Breast epithelium (tissue), 4 donors: Measurements from ENCODE around the gene CMA1. TPM values are rescaled to one million over a fixed set of nuclear protein-coding genes. Genes with fewer than 3 reads are reported as not detected.
A peak's percentile ranks its signal among the peaks of the same experiment; 100 is the strongest.
"Not testable (repeated sequence)": the region's sequence is repeated elsewhere in the genome, so short reads cannot be mapped to it uniquely, and the experiment has no call there.

ENCODE experiments used
- DNase-seq, 2 donors: peaks; one replicate each; pipeline ENCODE4 v3.0.0-alpha.2; 2019; ENCODE audit warnings: low spot score in 2 of 2
- H3K27ac ChIP-seq, 2 donors: fragments of 200-600 bp; sonication (generic) in 1 of 2; one replicate each; pipeline ENCODE4 v1.5.1; 2016 to 2019; ENCODE audit warnings: mild to moderate bottlenecking in 1 of 2
- H3K27me3 ChIP-seq, 2 donors: fragments of 200-600 bp; sonication (generic) in 1 of 2; one replicate each; pipeline versions ENCODE4 v1.5.1 to v1.6.0; 2017 to 2019; ENCODE audit warnings: control low read depth in 1 of 2, mild to moderate bottlenecking in 1 of 2
- H3K36me3 ChIP-seq: fragments of 200-600 bp; one replicate; pipeline ENCODE4 v1.5.1; 2019
- H3K4me1 ChIP-seq, 2 donors: fragments of 200-600 bp; sonication (generic); one replicate each; pipeline ENCODE4 v1.5.1; 2016 to 2019; ENCODE audit warnings: control low read depth in 1 of 2
- H3K4me3 ChIP-seq, 3 donors: fragments of 200-600 bp; sonication (generic); 1 replicate in 2 of 3; 2 replicates in 1 of 3; pipeline ENCODE4 v1.5.1; 2016 to 2019; ENCODE audit warnings: mild to moderate bottlenecking in 3 of 3, moderate library complexity in 2 of 3
- H3K9me3 ChIP-seq, 2 donors: fragments of 200-600 bp; sonication (generic) in 1 of 2; one replicate each; pipeline ENCODE4 v1.5.1; 2016 to 2019; ENCODE audit warnings: control low read depth in 1 of 2
- POLR2A ChIP-seq: fragments of 450-650 bp; IDR thresholded peaks from one replicate; pipeline ENCODE4 v1.6.1; 2016; ENCODE audit warnings: antibody characterized with exemption, mild to moderate bottlenecking, moderate library complexity
- POLR2AphosphoS5 ChIP-seq, 3 donors: sonication (generic); formaldehyde crosslinking; IDR thresholded peaks; one replicate each; pipeline ENCODE4 v1.6.1; 2017; ENCODE audit warnings: antibody characterized with exemption in 3 of 3
- intact Hi-C: fragments of 100-400 bp; cut with DNase I; formaldehyde crosslinking; loops from one replicate; pipeline ENCODE4 v1.15.1; 2023; ENCODE audit warnings: low total_unique reads
- total RNA-seq, 3 donors: library from RNA; depleted of rRNA; stranded (reverse); fragments of >200 nt; gene quantifications; one replicate each; pipeline ENCODE4 v1.1.0, GENCODE V29; 2016
- TF ChIP-seq, protein P1 (sequence below), 3 donors: fragments of 450-650 bp; IDR thresholded peaks; one replicate each; pipeline ENCODE4 v1.5.1; 2016 to 2017; ENCODE audit warnings: antibody characterized with exemption in 3 of 3, mild to moderate bottlenecking in 3 of 3, moderate library complexity in 3 of 3

The CMA1 gene, protein sequence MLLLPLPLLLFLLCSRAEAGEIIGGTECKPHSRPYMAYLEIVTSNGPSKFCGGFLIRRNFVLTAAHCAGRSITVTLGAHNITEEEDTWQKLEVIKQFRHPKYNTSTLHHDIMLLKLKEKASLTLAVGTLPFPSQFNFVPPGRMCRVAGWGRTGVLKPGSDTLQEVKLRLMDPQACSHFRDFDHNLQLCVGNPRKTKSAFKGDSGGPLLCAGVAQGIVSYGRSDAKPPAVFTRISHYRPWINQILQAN
- 1 to 10 TPM in 1 of 3 donors, under 1 TPM in 1, not detected in 1; 0.66 to 7.2 TPM for total RNA-seq

DNA sequence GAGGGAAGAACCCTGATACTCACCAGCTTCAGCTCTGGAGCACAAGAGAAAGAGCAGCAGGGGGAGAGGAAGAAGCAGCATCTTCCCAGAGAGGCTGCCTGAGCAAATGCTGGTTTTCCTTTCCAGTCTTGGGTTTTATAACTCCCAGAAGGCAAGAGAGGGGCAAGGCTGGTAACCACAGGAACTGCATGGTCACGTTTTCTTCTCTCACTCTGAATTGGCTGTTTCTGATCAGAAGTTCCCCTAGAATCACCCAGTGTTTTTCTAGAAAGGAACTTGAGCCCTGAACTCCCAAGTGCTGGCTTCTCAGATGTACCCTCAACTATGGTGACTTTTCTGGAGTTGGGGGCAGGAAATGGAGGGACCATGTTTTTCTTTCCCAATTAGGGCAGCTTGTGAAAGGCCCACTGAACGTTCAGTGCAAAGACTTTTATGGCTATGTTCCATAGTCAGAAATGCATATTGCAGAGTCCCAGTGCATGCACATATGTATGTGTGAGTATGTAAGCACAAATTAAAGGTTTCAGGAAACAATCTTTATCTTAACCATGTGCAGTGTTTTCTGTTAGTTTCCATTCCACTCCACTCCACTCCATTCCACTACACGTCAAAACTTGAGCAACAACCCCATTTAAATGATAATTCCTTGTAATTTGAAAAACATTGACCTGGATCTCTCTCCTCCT lies at the start of gene CMA1:
Gene CMA1, minus strand, starts transcription at position 111 of the 686 bp plus-strand sequence. Its CDS starts 30 bp downstream, at position 81.
- Histone ChIP-seq H3K4me3 (no peak within 1 kb of the TSS), H3K9me3 (no peaks in the 10 kb centered on the region), H3K36me3 (no peaks in the 10 kb centered on the region), H3K27ac (no peak within 1 kb of the TSS), H3K4me1 (no peaks in the 10 kb centered on the region), H3K27me3 (no peaks in the 10 kb centered on the region)
- DNase-seq: no peak
- TF ChIP-seq, protein P1, sequence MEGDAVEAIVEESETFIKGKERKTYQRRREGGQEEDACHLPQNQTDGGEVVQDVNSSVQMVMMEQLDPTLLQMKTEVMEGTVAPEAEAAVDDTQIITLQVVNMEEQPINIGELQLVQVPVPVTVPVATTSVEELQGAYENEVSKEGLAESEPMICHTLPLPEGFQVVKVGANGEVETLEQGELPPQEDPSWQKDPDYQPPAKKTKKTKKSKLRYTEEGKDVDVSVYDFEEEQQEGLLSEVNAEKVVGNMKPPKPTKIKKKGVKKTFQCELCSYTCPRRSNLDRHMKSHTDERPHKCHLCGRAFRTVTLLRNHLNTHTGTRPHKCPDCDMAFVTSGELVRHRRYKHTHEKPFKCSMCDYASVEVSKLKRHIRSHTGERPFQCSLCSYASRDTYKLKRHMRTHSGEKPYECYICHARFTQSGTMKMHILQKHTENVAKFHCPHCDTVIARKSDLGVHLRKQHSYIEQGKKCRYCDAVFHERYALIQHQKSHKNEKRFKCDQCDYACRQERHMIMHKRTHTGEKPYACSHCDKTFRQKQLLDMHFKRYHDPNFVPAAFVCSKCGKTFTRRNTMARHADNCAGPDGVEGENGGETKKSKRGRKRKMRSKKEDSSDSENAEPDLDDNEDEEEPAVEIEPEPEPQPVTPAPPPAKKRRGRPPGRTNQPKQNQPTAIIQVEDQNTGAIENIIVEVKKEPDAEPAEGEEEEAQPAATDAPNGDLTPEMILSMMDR (IDR thresholded peaks at IDR 0.05): no peak
- TF ChIP-seq POLR2A (no peak), POLR2AphosphoS5 (IDR thresholded peaks at IDR 0.05) (no peak)
- intact Hi-C loops: no loop called here

DNA sequence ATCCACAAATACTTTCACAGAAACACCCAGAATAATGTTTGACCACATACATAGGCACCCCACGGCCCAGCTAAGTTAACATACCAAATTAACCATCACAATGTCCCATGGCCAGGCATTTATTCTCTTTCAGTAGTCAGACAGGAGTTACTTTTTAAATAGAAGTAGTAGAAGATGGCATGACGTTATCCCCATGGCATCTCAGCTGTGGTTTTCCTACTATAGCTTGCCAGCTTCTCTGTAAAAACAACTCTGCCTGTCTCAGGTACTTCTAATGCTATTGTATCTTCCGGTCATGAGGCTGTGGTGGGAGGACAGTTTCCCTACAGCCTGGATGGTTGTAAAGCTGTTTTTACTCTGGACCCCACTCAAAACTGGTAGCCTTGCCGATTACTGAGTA lies 48.7 kb upstream of the CMA1 start:
- no peaks in the 10 kb centered on the region for H3K27me3 ChIP-seq
- no peaks in the 10 kb centered on the region for H3K4me1 ChIP-seq
- H3K27ac ChIP-seq: peak overlapping the region; percentile 57 to 79
- no peaks in the 10 kb centered on the region for H3K9me3 ChIP-seq
- intact Hi-C loops: no loop called here
- H3K36me3 ChIP-seq: no peaks in the 10 kb centered on the region
- peak in 1 of 2 donors; percentile 64 for DNase-seq
- no peak overlapping the region for H3K4me3 ChIP-seq
- TF ChIP-seq, protein P1 (IDR thresholded peaks at IDR 0.05): no peak
- TF ChIP-seq POLR2A: no peak
- no peak for TF ChIP-seq POLR2AphosphoS5 (IDR thresholded peaks at IDR 0.05)

DNA sequence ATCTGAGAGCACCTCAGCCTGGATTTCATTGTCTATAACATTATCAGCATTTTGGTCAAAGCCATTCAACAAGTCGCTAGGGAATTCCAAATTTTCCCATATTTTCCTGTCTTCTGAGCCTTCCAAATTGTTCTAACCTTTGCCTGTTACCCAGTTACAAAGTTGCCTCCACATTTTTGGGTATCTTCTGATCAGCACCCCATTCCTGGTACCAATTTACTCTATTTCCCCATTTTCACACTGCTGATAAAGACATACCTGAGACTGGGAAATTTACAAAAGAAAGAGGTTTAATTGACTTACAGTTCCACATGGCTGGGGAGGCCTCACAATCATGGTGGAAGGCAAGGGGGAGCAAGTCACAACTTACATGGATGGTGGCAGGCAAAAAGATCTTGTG lies 41.0 kb upstream of the CMA1 start:
- H3K36me3 ChIP-seq, DNase-seq, H3K4me1 ChIP-seq, H3K27ac ChIP-seq, H3K27me3 ChIP-seq, H3K4me3 ChIP-seq, intact Hi-C loops: not testable (repeated sequence)
- H3K9me3 ChIP-seq: peaks cover 0 to 27% of the 10 kb centered on the region in 2 donors

DNA sequence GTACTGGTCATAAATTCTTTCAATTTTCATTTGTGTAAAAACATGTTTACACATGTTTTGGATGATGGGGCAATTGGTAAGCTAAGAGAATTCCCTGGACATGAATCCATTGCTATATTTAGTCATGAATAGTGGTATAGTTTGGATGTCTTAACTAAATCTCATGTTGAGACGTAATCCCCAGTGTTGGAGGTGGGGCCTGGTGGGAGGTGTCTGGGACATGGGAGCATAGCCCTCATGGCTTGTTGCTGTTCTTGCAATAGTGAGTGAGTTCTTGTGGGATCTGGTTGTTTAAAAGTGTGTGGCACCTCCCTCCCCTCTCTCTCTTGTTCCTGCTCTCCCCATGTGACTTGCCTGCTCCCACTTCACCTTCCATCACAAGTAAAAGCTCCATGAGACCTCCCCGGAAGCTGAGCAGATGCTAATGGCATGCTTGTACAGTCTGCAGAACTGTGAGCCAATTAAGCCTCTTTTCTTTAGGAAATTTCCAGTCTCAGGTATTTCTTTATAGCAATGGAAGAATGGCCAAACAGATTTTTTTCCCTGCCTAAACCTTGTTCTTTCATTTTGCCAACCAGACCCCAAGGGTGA lies 34.4 kb upstream of the CMA1 start:
- Histone ChIP-seq H3K36me3 (no peaks in the 10 kb centered on the region), H3K4me1 (no peaks in the 10 kb centered on the region), H3K9me3 (peaks cover 6 to 17% of the 10 kb centered on the region in 2 donors), H3K4me3 (no peak overlapping the region), H3K27me3 (no peaks in the 10 kb centered on the region), H3K27ac (no peak overlapping the region)
- no peak for DNase-seq
- TF ChIP-seq POLR2AphosphoS5 (IDR thresholded peaks at IDR 0.05): no peak
- TF ChIP-seq, protein P1 (IDR thresholded peaks at IDR 0.05): no peak
- TF ChIP-seq POLR2A: no peak
- intact Hi-C loops: no loop called here

DNA sequence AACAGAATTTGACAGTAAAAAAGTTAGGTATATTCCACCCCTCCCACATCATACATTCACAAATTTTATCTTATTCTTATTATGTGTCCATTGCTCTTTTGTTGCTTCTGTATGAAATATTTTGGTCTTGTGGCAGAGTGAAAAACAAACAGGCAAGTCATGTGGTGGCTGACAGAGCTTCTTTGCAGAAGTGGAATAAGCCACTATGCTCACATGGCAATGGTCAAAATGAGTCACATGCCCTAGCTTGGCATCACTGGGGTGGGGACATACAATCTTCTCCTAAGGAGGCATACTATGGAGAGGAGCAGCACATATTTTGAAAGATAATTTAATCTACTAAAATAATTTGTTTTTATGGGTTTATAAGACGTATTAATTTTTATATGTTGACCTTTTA lies 27.7 kb upstream of the CMA1 start:
- no peaks in the 10 kb centered on the region for H3K36me3 ChIP-seq
- H3K27ac ChIP-seq: no peak overlapping the region
- DNase-seq: no peak
- no peaks in the 10 kb centered on the region for H3K4me1 ChIP-seq
- no peaks in the 10 kb centered on the region for H3K9me3 ChIP-seq
- no peak overlapping the region for H3K4me3 ChIP-seq
- intact Hi-C loops: no loop called here
- TF ChIP-seq, protein P1 (IDR thresholded peaks at IDR 0.05): no peak
- TF ChIP-seq POLR2A: no peak
- no peak for TF ChIP-seq POLR2AphosphoS5 (IDR thresholded peaks at IDR 0.05)
- H3K27me3 ChIP-seq: no peaks in the 10 kb centered on the region
